GM18498 (cell line): ENCODE measurements around the gene CD2AP.
"Not testable (repeated sequence)": the region's sequence is repeated elsewhere in the genome, so short reads cannot be mapped to it uniquely, and the experiment has no call there.

Experiments used
- ATAC-seq: cut with Tn5 transposase; IDR thresholded peaks from one replicate; pipeline ENCODE4 v1.9.1; 2021; ENCODE audit warnings: mild to moderate bottlenecking, moderate library complexity; ENCODE audit not compliant: unreplicated experiment

The CD2AP gene

DNA sequence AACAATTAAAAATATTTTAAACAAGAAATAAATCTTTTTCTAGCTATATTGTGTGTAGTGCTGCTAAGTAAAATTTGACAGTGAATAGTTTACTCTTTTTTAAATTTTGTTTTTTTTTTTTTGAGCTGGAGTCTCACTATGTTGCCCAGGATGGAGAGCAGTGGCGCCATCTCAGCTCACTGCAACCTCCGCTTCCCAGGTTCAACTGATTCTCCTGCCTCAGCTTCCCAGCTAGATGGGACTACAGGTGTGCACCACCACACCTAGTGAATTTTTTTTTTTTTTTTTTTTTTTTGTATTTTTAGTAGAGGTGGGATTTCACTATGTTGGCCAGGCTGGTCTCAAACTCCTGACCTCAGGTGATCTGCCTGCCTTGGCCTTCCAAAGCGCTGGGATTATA lies 75.7 kb downstream of the CD2AP start:
- ATAC-seq: not testable (repeated sequence)

DNA sequence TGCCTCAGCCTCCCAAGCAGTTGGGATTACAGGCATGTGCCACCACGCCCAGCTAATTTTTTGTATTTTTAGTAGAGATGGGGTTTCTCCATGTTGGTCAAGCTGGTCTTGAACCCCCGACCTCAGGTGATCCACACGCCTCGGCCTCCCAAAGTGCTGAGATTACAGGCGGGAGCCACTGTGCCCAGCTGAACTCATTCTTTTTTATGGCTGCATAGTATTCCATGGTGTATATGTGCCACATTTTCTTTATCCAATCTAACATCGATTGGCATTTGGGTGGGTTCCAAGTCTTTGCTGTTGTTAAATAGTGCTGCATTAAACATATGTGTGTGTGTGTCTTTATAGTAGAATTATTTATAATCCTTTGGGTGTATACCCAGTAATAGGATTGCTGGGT lies 78.9 kb downstream of the CD2AP start:
- not testable (repeated sequence) for ATAC-seq

DNA sequence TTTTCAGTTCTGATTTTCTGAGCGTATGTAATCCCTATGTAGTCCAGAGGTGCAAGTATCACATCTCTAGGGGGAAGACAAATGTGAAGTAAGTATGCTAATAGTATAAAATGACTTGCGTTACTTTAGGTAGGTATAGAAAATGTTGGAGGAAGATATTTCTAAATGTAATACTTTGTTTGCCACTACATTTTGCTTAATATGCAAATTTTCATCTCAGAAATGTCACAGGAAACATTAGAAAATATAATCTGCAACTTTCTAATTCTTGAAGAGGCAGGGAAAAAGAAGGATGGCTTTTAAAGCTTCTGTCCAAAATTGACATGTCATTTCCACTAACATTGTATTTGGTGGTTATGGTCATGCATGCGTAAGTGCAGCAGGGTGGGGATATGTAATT lies 85.6 kb downstream of the CD2AP start:
- no peak for ATAC-seq

DNA sequence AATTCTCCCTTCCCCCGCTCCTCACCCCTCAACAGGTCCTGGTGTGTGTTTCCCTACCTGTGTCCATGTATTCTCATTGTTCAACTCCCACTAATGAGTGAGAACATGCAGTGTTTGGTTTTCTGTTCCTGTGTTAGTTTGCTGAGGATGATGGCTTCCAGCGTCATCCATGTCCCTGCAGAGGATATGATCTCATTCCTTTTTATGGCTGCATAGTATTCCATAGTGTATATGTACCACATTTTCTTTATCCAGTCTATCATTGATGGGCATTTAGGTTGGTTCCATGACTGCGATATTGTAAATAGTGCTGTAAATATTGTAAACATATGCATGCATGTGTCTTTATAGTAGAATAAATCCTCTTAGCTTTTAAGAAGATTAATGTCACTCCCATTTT lies 89.0 kb downstream of the CD2AP start:
- not testable (repeated sequence) for ATAC-seq

DNA sequence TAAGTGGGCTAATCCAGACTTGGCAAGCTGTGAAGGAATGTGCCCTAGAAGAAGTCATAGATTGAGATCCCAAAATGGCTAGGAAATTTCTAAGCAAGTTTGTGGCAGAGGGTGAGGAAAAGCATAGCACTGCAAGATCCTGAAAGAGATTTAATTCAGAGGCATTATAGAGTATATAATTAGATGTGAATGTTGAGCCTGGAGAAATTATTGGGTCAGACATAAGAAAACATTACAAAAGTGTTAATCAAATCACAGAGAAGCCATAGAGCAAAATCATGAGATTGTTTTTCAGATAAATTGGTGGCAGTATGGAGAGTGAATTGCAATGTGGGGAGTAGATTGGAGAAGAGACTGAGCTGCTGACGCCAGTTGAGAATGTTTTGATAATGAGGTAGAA lies 90.0 kb downstream of the CD2AP start:
- no peak for ATAC-seq

DNA sequence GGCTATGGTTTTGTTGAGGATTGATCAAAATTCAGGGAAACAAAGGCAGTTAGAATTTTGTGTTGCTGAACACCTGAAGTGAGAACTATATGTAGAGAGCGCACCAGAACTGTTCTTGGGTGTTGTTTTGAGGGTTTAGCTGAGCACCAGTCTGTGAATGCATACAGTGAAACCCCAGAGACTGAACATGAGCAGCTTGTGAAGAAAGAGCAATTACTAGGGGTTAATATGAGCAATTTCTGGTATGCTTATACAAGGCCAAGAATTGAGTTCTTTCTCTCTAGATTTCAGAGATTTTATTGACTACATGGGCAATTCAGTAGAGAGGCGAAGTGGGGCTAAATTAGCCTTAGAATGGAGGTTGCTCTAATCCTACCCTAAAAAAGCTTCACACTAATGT lies 93.9 kb downstream of the CD2AP start:
- no peak for ATAC-seq

DNA sequence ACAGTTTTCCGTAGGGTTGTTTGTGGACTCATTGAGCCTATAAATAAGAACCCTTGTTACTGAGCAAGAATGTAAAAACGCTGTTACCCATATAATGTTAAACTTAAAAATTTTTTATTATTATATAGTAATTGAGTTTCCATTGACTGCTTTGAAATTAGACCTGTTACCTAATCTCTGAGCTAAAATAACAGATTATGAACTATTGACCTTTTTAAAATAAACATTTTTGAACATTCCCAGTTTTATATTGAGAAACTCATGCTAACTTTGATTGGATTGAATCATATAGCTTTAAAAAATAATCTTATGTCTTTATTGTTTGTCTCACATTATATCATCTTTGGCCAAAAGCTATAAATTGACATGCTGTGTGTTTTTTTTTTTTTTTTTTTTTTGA lies 95.5 kb downstream of the CD2AP start:
- no peak for ATAC-seq

DNA sequence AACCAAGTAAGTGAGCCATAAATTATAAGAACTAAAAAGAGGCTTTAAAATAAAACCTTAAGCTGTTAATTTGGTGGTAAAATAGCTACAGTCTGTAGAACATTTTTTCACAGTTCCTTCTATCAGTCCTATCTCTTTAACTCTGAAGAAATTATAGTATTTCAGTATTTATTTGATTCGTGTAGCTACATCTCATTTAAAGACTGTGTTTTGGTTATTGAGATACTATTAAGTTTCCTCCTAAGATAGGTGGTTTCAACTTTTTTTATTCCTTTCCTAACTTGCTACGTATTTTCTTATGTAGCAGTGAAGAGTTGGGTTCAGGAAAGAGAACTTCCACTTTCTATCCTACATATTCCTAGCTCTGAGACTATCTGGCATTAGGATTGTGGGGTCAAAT lies 97.2 kb downstream of the CD2AP start:
- ATAC-seq: no peak

DNA sequence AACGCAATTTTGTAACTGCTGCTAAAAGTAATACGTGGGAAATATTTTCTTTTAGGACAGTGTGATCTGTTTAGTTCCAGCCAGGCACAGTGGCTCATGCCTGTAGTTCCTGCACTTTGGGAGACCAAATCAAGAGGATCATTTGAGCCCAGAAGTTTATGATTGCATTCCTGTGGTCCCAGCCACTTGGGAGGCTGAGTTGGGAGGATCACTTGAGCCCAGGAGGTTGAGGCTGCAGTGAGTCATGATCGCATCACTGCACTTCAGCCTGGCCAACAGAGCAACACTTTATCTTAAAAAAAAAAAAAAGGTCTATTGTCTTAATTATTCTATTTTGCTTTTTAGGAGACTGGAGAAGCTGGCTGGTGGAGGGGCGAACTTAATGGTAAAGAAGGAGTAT lies 101.5 kb downstream of the CD2AP start:
- no peak for ATAC-seq

DNA sequence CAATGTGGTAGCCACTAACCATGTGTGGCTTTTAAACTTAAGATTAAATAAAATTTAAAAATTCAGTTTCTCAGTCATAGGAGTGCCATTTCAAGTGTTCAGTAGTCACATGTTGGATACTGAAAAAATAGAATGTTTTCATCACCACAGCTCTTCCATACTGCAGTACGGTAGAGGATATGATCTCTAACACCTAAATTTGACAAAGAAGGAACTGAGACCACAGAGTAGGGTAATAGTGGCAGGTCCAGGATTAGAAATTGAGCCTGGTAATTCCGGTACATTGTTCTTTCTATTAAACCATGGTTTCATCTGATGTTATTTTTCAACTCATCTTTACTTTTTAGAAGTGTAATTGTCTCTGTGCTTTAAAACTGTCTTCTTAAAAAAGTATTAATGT lies 104.0 kb downstream of the CD2AP start:
- ATAC-seq: peak; percentile 95

DNA sequence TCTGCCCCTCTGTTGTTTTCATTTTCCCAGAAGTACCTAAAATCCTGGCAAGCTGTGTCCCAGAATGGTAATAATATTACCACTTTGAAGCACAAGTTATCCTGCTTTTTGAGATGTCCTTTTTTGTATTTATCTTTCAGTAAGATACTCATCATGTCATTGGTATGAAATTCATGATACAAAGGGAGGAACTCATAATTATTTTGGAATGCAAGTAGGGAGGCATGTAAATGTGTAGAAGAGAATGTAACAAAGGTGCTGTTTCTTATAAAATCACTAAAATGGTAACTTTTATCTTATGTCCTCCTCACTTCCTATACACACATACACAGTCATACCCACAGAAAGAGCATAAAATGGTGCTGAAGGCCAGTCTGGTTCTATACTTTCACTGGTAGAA lies 109.9 kb downstream of the CD2AP start:
- no peak for ATAC-seq

DNA sequence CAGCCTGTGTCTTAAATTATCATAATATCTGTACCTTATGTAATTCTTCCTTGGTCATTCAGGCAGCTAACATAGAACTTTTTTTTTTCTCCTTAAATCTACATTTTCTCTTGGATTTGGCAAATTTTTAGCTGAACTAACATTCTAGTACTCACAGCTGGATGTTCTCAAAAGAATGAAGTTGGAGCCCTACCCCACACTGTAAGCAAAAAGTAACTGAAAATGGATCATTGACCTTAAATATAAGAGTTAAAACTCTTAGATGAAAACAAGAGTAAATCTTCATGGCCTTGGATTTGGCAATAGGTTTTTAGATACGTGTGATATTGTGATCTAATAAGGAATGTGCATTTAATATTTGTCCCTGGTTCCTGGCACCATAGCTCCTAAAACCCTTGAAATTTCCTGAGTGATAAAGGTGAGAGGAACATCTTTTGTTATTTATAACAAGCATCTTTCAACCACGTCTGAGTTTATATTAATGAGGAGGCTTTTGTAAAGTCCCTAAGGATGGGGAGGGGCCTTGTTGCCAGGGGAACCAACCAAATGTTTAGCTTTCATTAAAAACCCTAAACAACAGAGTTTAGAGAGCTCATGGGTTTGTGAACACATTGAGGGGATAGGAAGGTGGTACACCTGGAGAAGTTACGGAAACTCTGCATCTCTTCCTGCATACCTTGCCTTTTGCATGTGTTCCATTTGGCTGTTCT lies 114.7 kb downstream of the CD2AP start:
- ATAC-seq: no peak

DNA sequence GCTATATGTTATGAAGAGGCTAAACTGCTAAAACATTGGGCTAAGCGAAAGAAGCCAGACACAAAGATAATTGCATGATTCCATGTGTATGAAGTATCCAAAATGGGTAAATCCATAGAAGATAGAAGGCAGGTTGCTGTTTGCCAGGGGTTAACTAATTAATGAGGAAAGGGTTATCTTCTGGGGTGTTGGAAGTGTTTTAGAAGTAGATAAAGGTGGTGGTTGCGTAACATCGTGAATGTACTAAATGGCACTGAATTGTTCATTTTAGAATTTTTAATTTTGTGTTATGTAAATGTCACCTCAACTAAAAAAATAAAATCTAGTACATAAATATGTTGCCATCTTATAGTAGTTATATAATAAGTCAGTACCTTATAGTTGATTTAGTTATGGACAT lies 116.4 kb downstream of the CD2AP start:
- no peak for ATAC-seq

DNA sequence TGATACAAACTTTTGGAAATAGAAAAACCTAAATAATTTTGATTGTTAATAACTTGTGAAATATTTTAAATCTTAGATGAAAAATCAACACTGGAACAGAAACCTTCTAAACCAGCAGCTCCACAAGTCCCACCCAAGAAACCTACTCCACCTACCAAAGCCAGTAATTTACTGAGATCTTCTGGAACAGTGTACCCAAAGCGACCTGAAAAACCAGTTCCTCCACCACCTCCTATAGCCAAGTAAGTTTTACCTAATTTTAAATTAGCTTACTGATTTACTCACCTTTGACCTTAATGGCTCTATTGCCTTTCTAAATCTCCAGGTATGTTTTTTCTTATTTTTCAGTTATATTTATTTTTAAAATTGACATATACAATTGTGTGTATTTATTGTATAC lies 118.2 kb downstream of the CD2AP start:
- no peak for ATAC-seq

DNA sequence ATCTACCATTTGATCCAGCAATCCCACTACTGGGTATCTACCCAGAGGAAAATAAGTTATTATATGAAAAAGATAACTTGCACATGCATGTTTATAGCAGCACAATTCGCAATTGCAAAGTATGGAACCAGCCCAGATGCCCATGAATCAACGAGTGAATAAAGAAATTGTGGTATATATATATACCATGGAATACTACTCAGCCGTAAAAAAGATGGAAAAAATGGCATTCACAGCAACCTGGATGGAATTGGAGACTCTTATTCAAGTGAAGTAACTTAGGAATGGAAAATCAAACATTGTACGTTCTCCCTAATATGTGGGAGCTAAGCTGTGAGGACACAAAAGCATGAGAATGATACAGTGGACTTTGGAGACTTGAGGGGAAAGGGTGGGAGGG lies 120.8 kb downstream of the CD2AP start:
- no peak for ATAC-seq

DNA sequence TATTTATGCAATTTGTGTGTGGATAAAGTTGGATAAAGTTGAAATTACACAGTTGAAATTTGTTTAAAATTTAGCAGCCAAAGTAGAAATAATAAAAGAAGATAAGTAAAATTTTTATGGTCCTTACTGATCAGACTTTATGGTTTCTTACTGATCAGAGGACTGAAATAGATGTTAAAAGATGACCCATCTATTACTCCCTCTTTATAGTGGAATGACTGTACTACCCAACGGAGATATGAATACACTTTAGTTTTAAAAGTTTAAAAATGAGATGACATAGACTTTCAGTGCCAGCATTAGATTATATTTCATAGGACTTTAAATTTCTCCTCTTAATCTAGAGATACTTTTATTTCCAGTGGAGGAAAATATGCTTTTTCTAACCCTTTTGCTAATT lies 121.9 kb downstream of the CD2AP start:
- no peak for ATAC-seq

DNA sequence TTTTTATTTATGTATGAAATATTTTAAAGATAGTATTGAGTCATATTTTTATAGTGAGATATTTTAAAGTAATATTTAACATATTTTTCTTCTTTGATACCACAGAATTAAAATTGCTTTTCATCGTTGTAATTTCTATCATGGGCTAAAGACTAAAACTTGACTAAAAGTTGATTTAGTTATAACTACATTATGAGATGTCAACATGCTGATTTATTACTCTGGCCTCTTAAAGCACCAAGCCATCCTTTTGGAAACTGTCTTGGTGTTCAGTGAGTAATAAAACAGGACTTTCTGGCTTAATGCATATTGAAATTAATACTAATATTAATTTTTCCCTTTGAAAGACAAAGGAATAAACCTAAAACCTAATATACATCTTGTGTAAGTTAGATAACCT lies 125.6 kb downstream of the CD2AP start:
- no peak for ATAC-seq

DNA sequence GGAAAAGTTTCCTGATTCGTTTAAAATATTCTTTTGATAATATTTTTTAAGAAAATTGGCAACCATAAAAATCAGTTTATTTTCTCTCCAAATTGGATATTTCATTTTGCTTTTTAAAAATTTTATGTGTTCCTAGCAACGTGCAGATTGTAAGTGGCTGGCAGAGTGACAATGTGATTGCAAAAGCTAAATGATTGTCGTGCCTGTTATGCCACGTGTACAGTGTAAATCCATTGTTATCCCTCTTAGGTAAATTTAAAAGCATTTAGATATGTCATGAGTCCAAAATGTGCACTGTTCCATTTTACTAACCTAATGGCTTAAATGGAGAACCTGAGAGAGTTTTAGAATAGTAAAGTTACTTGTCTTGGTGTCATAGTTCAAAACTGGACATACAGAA lies 126.4 kb downstream of the CD2AP start:
- no peak for ATAC-seq

DNA sequence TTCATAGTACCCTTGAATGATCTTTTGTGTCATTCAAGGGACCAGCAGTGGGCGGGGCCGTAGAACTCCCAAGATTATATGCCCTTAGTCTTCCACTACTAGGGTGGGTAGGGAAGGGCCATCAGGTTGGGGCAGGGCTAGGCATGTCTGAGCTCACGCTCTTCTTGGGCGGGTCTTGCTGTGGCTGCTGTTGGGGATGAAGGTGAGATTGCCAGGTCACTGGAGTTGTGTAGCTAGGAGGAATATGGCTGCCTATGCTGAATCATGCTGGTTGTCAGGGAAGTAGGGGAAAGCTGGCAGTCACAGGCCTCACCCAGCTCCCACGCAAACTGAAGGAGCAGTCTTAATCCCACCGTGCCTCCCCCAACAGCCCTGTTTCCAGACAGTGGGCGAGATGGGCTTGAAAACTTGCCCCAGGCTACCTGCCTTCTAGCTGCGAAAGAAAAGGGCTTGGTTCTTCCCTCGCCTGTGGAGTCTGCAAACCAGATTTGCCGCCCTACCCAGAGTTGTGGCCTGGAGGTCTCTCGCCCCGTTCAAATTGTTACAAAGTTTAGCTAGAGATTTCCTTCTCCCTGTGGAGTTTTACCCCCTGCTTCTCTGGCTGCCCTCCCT lies 144.4 kb downstream of the CD2AP start:
- ATAC-seq: no peak

DNA sequence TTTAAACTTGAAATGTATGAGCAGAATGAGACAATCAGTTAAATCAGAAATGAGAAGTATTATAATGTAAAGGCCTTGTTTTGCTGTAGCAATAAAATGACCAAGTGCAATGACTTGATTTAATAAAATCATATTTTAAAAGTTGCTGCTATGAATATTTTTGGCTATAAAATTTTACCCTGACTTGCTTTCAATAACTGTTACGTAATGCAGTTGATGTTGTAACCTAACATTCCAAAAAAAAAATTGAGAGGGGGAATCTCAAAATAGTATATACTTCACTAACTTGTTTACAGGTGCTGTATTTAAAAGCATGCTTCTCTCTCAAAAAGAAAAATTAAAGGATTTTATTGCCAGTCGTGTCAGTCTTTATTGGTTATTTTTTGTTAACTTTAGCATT lies 149.2 kb downstream of the CD2AP start:
- ATAC-seq: no peak

DNA sequence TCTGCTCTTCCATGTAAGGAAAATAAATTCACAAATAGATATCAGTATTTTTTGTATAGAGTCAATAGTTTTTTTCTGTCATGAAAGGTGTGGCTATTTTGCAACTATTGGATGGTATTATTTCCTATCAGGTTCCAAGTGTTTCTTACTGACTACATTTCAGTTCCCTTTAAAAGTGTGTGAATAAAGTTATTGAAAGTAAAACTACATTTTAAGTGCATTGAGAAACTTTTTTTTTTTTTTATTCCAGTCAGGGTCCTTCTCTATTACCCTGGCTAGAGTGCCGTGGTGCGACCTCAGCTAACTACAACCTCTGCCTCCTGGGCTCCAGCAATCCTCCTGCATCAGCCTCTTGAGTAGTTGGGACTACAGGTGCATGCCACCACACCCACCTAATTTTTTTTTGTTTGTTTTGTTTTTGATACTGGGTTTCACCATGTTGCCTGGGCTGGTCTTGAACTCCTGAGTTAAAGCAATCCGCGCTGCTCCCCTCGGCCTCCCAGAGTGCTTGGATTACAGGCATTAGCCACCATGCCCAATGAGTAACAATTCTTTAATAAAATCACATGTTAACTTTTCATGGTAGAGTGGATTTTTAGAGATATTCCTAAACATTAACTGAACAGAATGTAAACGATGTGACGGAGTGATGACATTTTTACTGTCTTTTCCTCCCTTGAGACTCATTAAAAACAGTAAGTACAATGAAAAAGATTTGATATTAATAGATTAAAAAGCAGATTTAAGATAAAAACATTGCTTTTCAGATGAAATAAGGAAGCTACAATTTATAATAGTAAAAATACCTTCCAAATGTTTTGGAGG lies 151.1 kb downstream of the CD2AP start:
- no peak for ATAC-seq

DNA sequence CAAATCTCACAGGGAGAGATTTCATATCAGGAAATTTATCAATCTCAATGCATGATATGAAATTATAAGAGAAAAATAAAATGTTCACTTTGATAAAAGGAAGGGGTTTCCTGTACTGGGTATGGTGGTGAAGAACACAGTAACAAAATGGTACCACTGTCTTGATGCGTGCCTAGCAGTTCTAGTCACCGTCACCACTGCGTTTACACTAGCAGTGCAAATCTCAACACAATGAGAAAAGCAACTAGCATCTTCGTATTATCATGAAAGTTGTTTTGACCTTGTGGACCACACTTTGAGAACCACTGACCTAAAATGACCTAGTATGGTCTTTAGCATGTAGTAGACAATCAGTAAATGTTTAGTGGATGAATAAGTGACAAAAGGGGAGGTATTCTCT lies 152.4 kb downstream of the CD2AP start:
- no peak for ATAC-seq
